Stimulated activated CD4-positive, alpha-beta T cell treated with anti-CD3 and anti-CD28 coated beads, Interleukin-2, amount 100 ng/mL, for 24 hours (primary cell): ENCODE results near the gene DDX59.

Experiments
- DNase-seq, 2 donors: peaks; one replicate each; pipeline ENCODE4 v3.0.0-alpha.2; 2020

The DDX59 gene

GRCh38 chr1:200628223-200628881, 41.4 kb downstream of the DDX59 start:
- peak; percentile 54 to 58 for DNase-seq

GRCh38 chr1:200627575-200628222, 42.0 kb downstream of the DDX59 start:
- DNase-seq: no peak

GRCh38 chr1:200626853-200627534, 42.7 kb downstream of the DDX59 start:
- no peak for DNase-seq

GRCh38 chr1:200625381-200625824, 44.3 kb downstream of the DDX59 start:
- no peak for DNase-seq

GRCh38 chr1:200624679-200625335, 44.9 kb downstream of the DDX59 start:
- no peak for DNase-seq

- DNase-seq: peak; percentile 92 to 94
Observed at GRCh38 chr1:200620273-200621131, 49.2 kb downstream of the DDX59 start, which contains the start of gene KIF14. KIF14 (minus strand) TSS chr1:200620751; CDS start chr1:200618723, 2,028 bp downstream.

DNA sequence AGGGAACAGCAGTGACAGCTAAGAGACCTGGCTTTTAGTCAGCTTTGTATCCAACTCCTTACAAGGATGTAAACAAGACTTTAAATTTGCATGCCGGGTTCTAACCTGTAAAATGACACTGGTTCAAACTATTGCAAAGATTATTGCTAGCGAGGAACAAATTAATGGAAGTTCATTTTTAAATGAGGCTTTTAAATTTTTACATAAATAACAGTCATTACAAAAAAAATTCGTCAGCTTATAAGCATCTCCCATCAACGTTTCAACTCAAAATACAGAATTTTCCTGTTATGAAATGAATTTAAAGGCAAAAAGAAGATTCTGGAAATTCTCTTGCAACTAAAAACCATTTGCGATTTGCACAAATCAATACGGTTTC, 49.8 kb downstream of the DDX59 start:
- no peak for DNase-seq

GRCh38 chr1:200610846-200611245, 58.9 kb downstream of the DDX59 start:
- DNase-seq: no peak

GRCh38 chr1:200602632-200603031, 67.1 kb downstream of the DDX59 start:
- DNase-seq: no peak
